GM12801 (cell line): ENCODE results near the gene SLC25A29.

Source experiments
- TF ChIP-seq, protein P1 (sequence below): IDR thresholded peaks from one replicate; pipeline ENCODE4 v1.5.1; 2011; ENCODE audit warnings: control low read depth; ENCODE audit not compliant: insufficient read length; ENCODE audit errors: extremely low read depth

The SLC25A29 gene, protein sequence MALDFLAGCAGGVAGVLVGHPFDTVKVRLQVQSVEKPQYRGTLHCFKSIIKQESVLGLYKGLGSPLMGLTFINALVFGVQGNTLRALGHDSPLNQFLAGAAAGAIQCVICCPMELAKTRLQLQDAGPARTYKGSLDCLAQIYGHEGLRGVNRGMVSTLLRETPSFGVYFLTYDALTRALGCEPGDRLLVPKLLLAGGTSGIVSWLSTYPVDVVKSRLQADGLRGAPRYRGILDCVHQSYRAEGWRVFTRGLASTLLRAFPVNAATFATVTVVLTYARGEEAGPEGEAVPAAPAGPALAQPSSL

DNA sequence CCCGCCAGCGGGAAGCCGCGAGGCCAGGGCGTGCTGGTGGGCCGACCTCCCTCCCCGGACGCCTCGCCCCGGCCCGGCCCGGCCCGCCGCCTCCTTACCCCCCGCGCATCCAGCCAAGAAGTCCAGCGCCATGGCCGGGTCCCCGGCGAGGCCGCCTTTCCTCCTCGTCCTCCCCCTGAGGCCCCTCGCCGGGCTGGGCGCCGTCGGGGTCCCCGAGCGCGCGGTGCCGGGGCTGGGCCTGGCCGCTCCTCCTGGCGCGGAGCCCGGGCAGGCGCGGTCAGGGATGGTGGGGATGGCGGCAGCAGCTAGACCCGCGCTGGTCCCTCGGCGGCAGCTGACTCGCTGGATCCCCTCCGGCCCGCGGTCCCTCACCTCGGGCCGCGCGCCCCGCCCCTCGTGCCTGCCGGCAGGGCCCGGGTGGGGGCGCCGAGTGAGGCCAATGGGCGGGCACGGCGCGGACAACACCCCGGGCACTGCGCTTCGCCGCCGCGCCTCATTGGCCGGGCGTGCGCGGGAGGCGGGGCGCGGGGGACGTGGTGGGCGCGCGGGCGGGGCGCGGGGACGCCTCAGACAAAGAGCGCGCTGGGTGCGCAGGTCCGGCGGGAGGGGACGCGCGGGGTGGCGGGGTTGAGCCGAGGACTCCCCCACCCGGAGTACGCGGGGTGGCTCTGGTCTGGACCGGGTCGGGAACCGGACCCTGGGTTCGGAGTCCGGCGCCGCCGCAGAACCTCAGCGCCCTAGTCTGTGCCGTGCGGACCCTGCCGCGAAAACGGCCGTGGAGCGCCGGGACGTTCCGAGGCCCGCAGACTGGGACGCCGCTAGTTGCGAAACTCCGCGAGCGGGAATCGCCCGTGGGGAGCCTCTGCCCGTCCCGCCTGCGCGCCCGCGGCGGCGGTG is at the start of gene SLC25A29:
TSS of gene SLC25A29 (minus strand) at position 344 of the 897 bp plus-strand sequence. CDS start at position 132, 212 bp downstream.
- TF ChIP-seq, protein P1, sequence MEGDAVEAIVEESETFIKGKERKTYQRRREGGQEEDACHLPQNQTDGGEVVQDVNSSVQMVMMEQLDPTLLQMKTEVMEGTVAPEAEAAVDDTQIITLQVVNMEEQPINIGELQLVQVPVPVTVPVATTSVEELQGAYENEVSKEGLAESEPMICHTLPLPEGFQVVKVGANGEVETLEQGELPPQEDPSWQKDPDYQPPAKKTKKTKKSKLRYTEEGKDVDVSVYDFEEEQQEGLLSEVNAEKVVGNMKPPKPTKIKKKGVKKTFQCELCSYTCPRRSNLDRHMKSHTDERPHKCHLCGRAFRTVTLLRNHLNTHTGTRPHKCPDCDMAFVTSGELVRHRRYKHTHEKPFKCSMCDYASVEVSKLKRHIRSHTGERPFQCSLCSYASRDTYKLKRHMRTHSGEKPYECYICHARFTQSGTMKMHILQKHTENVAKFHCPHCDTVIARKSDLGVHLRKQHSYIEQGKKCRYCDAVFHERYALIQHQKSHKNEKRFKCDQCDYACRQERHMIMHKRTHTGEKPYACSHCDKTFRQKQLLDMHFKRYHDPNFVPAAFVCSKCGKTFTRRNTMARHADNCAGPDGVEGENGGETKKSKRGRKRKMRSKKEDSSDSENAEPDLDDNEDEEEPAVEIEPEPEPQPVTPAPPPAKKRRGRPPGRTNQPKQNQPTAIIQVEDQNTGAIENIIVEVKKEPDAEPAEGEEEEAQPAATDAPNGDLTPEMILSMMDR, result no peak

DNA sequence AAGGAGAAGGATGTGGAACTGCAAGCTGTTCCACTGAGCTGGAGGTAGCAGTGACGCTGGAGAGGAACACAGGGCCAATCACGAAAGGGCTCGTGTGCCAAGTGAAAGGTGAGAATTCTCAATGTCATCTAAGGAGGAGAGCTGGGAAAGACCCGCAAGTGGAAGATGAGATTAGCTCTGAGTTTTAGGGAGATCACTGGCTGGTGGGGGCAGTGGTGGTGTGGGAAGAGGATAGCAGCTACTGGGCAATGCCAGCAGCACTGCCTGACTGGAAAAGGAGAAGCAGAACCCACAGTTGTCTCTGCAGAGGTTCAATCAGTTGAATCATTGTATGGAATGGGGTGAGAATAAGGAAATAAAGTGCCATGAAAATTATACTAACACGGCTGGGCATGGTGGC is 44.7 kb upstream of the SLC25A29 start:
- TF ChIP-seq, protein P1, result no peak

DNA sequence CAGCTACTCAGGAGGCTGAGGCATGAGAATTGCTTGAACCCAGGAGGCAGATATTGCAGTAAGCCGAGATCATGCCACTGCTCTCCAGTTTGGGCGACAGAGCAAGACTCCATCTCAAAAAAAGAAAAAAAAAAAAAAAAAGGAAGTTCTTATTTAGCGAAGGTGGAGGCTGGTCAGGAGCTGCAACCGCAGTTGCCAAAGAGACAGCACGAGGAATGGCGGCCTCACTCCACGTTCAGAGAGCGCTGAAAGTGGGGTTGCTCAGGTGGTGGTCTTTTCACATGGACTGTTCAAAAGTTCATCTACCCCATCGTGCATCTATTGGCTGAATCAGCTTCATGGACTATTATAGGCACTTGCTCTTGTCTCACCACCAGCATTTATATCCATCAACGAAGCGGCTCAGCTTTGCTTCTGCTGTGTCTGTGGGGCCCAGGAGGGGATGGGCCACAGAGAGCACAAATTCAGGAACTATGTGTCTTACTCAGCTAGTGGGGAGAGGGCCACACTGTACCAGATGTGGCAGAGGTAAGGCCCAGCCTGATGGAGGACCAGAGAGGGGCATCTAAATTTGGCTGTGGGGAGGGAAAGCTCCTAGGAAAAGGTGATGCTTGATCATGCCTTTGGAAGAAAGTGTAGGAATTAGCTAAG is 44.2 kb upstream of the SLC25A29 start:
- TF ChIP-seq, protein P1, result no peak

DNA sequence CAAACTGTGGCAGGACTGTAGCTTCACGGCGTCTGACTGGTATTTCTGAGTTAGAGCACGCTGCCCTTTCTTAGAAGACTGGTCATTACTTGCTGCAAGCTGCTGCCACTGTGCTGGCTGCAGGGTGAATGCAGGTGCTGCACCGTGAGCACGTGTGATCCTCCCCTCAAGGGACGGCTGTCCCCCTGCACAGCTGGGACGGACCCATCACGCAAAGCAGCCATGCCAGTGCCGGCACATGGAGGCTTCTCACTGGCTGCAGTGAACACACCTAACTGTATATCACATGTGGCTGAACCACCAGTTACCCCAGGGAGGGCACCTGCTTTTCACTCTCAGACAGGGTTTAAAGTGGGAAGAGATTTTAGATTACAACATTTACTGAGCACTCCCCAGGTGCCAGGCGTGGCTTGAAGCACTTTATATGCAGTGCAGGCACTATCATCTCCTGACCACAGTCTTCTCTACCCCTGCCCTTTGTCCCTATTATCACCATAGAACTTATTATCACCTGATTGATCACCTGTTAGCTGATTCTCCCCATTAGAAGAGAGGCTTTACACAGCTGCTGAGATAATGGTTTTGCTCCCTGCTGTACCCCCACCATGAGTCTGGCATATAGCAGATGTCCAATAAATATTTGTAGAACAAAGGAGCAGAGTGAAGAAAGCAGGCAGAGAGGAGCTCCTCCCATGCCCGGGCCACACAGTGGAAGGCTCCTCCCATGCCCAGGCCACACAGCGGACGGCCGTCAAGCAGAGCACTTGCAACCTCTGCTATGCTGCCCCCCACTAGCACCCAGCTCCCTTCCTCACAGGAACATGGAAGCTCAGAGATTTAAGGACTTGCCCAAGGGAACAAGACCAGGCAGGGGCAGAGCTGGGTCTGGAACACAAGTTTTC is 42.8 kb upstream of the SLC25A29 start:
- TF ChIP-seq, protein P1, result no peak

DNA sequence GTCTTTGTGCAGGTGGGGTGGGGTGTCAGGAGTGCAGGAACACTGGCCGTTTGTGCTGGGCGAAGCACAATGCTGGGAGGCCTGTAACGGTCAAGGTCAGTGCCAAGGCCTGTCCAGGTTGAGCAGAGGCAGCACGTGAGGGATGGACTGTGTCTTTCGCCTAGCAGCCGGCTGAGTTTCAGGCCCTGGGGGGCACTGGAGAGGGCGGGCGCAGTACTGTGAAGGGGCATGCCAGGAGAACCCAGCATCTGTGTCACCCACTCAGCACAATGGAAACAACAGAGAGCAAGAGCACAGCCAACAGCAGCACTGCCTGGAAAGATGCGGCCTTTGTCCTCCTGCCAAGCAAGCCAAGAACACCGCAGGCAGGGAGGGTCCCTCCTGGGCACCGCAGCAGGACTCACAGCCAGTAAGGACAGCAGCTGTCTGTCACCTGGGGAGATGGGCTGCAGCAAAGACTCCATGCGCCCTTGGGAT is 42.0 kb upstream of the SLC25A29 start:
- TF ChIP-seq, protein P1, result no peak

DNA sequence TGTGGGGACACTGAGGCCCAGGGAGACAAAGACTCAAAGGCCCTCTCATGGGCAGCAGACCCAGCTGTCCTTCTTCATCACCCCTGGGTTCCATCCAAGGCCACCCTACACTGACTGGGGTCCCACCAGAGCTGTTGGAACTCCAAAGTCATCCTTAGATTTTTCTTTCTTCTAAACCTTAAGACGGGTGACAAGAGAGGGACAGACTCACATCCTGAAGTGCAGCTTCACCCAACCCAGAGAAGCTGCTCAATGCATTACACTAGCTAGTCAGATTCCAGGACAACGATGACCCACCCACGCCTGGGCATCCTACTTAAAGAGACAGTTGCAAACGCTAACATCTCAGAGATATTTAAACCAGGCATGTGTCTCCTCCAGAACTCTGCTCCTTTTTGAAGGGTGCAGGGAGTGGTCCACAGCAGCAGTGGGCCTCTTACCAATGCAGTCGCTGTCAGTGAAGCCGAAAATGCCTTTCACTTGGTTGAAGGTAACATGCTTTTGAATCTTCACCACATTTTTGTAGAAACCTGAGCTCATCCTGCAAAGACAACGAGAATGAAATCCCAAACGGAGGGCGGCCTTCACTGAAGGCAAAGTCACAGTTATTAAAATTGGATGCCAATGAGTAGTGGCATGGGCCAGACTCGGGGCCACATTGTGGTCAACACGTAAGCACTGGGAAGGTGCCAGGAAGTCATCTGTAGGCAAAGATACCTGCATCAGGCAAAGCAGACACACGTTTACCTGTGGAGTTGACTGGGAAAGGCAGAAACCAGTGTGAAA is 40.3 kb upstream of the SLC25A29 start:
- TF ChIP-seq, protein P1, result no peak
